Osteocyte (in vitro differentiated cells): ENCODE results near the gene SMPD3. TPM values are rescaled to one million over a fixed set of nuclear protein-coding genes. Genes with fewer than 3 reads are reported as not detected.

ENCODE experiments used
- DNase-seq: peaks from one replicate; pipeline ENCODE4 v3.0.0; 2021; ENCODE audit warnings: mixed read lengths; ENCODE audit not compliant: unreplicated experiment; ENCODE audit errors: extremely low spot score
- H3K27ac Mint-ChIP-seq: one replicate; pipeline ENCODE4 v1.8.0; 2021; ENCODE audit warnings: mild to moderate bottlenecking, mixed read lengths; ENCODE audit not compliant: unreplicated experiment
- H3K27me3 Mint-ChIP-seq: one replicate; pipeline ENCODE4 v1.8.0; 2021; ENCODE audit warnings: mixed read lengths; ENCODE audit not compliant: unreplicated experiment
- H3K36me3 Mint-ChIP-seq: one replicate; pipeline ENCODE4 v1.8.0; 2021; ENCODE audit warnings: mixed read lengths; ENCODE audit not compliant: unreplicated experiment
- H3K4me1 Mint-ChIP-seq: one replicate; pipeline ENCODE4 v1.8.0; 2021; ENCODE audit warnings: mixed read lengths; ENCODE audit not compliant: unreplicated experiment
- H3K4me3 Mint-ChIP-seq: one replicate; pipeline ENCODE4 v1.8.0; 2021; ENCODE audit warnings: mild to moderate bottlenecking, moderate library complexity, mixed read lengths; ENCODE audit not compliant: unreplicated experiment
- H3K9me3 Mint-ChIP-seq: one replicate; pipeline ENCODE4 v1.8.0; 2021; ENCODE audit warnings: mixed read lengths; ENCODE audit not compliant: unreplicated experiment
- total RNA-seq: library from RNA; stranded (reverse); gene quantifications from 2 replicates; pipeline ENCODE4 v1.2.1, GENCODE V29; 2021
- TF ChIP-seq, protein P1 (sequence below): fragments of 200-600 bp; sonication (generic); IDR thresholded peaks from 2 replicates; pipeline ENCODE4 v1.5.0; 2021; ENCODE audit warnings: antibody characterized with exemption, mild to moderate bottlenecking, moderate library complexity

SMPD3 gene
- total RNA-seq, 1 donor from 2014 or later, result not detected

DNA sequence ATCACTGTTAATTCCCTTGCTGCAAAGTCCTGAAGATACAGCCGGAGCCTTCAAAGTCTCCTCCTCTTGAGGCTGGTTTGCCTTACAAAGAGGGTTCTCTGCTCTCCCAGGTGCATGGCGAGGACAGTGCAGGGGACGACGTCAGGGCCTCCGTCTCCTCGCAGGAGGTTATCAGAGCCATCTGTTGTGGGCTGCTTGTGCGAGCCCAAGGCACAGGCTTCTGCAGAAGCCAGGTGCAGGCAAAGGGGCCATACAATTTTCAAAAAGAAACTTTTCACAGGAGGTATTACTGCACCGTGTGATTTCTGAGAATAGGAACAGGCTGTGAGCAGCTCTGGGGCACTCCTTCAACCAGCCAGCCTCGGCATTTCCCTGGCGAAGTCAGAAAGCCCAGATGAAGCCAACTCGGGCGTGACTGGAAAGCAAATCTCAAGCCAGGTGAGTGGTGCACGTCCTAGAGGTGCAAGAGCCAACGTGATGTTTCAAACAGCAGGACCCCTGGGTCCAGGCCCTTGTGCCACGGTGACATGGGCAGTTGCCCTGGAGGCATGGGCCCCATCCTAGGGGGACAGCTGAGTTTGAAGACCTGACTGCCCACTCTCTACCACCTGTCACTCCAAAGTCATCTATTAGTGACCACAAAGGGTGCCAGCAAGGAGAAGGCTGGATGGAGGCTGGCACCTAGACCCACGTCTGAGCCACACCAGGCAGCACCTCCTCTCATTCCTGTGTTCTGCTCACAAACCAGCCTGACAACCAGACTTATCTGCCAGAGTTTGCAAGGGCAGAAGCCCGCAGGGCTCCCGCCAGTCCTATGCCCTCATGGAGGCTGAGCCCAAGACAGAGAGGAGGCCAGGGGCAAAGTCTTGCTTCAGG, 68.6 kb downstream of the SMPD3 start:
- Mint-ChIP-seq H3K4me3 (no peak overlapping the region), H3K27me3 (peaks cover 11% of the 10 kb centered on the region), H3K36me3 (no peaks in the 10 kb centered on the region), H3K4me1 (no peaks in the 10 kb centered on the region), H3K9me3 (no peaks in the 10 kb centered on the region), H3K27ac (no peak overlapping the region)
- no peak for DNase-seq
- TF ChIP-seq, protein P1, sequence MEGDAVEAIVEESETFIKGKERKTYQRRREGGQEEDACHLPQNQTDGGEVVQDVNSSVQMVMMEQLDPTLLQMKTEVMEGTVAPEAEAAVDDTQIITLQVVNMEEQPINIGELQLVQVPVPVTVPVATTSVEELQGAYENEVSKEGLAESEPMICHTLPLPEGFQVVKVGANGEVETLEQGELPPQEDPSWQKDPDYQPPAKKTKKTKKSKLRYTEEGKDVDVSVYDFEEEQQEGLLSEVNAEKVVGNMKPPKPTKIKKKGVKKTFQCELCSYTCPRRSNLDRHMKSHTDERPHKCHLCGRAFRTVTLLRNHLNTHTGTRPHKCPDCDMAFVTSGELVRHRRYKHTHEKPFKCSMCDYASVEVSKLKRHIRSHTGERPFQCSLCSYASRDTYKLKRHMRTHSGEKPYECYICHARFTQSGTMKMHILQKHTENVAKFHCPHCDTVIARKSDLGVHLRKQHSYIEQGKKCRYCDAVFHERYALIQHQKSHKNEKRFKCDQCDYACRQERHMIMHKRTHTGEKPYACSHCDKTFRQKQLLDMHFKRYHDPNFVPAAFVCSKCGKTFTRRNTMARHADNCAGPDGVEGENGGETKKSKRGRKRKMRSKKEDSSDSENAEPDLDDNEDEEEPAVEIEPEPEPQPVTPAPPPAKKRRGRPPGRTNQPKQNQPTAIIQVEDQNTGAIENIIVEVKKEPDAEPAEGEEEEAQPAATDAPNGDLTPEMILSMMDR, result no peak

- no peak overlapping the region for H3K4me3 Mint-ChIP-seq
- peaks cover 12% of the 10 kb centered on the region for H3K27me3 Mint-ChIP-seq
- TF ChIP-seq, protein P1, result no peak
- no peaks in the 10 kb centered on the region for H3K9me3 Mint-ChIP-seq
- no peaks in the 10 kb centered on the region for H3K36me3 Mint-ChIP-seq
- no peak overlapping the region for H3K27ac Mint-ChIP-seq
- no peaks in the 10 kb centered on the region for H3K4me1 Mint-ChIP-seq
- no peak for DNase-seq
Observed at GRCh38 chr16:68378436-68379415, 69.6 kb downstream of the SMPD3 start.

DNA sequence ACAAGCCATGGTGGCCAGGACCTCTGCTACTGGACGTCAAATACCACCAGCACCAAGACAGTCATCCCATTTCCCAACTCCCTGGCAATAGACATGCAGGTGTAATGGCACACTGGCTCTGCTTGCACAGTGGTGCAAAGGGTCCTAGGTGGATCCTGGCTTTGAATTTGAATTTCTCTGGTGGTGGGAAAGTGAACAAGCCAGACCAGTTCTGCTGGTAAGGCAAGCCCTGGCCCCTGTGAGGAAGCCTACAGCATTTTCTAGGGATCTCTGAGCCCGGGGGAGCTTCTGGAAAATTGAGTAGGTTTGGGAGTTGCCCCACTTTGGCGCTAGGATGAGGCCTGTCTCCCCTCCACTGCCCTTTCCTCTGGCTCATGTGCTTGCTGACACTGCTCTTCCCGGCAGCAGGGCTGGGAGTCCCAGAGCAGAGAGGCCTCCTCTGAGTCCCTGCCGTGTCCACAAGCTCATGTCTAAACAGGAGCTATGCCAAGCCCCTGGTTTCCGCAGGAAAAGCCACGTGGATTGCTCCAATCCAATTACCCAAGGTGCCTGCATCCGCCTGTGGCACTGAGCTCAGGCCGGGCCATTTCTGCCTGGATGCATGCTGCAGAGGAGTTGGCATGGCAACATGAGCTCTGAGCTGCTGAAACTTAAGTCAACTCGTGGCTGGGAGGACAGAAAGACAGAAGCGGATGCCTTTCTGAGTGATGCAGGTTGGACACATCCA, 70.5 kb downstream of the SMPD3 start:
- Mint-ChIP-seq H3K27me3 (peaks cover 14% of the 10 kb centered on the region), H3K36me3 (no peaks in the 10 kb centered on the region), H3K9me3 (no peaks in the 10 kb centered on the region), H3K27ac (no peak overlapping the region), H3K4me3 (no peak overlapping the region), H3K4me1 (no peaks in the 10 kb centered on the region)
- TF ChIP-seq, protein P1, result no peak
- no peak for DNase-seq

DNA sequence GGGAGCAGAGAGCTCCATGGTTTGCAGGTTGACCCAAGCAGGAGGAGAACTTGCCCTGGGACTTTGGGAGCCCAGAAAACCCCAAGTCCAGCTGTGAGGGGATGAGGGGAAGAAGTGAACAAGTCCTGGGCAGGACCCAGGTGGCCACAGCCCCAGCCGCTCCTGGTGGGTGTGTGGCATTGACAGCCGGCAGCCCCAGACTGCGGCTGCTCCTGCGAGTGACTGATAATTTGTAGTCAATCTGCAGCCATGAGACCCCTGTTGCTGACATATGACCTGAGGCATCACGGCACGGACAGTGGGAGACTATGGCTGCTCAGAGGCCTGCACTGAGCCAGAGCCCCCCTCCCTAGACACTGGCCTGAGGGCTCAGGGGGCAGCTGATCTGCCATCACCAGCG, 71.1 kb downstream of the SMPD3 start:
- Mint-ChIP-seq H3K27me3 (peaks cover 17% of the 10 kb centered on the region), H3K36me3 (no peaks in the 10 kb centered on the region), H3K4me3 (no peak overlapping the region), H3K27ac (no peak overlapping the region), H3K9me3 (no peaks in the 10 kb centered on the region), H3K4me1 (no peaks in the 10 kb centered on the region)
- DNase-seq, result no peak
- TF ChIP-seq, protein P1, result no peak
